GM19023 (cell line): ENCODE measurements around the gene SGMS1.

Source experiments
- ATAC-seq: cut with Tn5 transposase; IDR thresholded peaks from one replicate; pipeline ENCODE4 v1.9.1; 2021; ENCODE audit warnings: mild to moderate bottlenecking, moderate library complexity; ENCODE audit not compliant: unreplicated experiment

The SGMS1 gene

DNA sequence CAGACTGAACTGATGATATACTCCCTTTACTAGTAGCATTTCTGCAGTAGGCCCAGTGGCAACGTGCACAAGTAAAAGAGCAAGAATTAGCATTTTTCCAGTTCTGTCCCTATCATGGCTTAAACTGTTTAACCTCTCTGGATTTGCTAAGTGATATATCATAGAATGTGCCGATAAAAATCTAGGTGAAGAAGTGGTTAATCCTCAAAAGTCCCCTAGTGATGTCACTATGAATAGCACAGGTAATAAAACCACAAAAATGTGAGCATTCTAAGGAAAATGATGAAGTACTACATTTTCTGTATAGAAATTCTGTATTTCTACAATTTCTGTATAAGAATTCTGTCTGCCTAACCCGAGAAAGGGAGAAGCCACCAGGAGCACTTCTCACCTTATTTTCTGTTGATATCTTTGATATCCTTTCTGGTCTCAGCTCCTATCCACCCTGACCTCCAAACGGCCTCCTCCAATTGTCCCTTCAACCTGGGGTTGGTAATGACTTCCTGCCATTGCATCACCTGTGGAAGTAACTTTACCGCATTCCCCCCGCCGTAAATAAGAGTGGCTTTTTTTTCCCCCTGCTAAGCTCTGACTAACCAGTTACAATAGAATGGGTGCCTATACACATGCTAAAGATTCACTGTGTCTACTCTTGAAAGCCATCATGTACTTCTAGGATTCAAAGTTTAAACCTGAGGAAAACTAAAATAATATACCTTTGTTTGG, 216.5 kb downstream of the SGMS1 start:
- no peak for ATAC-seq

DNA sequence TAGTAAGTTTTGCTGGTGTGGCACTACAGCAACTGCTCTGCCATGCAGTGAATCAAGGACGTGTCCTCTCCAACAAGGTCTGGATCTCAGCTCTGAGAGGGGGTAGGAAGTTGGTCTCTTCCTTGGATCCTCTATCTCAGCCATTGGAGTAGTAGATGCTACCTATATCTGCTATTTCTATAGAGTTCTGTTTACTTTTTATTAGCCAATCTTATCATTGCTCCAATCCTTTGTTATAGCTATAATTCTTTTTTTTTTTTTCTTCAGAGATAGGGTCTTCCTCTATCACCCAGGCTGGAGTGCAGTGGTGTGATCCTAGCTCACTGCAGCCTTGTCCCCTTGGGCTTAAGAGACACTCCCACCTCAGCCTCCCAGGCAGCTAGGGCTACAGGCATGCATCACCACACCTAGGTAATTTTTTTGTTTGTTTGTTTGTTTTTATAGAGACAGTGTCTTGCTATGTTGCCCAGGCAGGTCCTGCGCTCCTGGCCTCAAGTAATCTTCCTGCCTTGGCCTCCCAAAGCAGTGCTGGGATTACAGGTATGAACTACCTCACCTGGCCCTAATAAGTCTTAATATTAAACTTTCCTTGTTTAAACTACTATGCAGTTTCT, 217.2 kb downstream of the SGMS1 start:
- no peak for ATAC-seq

DNA sequence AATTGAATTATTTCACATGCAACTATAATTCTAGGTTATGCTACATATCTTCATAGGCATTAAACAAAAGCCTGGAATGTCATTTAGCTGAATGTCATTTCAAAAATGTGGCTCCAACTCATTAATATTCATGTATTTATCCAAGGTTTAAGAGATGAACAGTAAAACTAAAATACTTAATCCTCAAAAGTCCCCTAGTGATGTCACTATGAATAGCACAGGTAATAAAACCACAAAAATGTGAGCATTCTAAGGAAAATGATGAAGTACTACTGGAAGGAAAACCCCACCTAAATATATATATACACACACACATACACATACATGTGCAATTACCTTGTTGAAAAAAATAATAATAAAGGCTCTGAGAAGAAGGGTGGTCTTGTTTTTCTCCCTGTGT, 218.0 kb downstream of the SGMS1 start:
- no peak for ATAC-seq

DNA sequence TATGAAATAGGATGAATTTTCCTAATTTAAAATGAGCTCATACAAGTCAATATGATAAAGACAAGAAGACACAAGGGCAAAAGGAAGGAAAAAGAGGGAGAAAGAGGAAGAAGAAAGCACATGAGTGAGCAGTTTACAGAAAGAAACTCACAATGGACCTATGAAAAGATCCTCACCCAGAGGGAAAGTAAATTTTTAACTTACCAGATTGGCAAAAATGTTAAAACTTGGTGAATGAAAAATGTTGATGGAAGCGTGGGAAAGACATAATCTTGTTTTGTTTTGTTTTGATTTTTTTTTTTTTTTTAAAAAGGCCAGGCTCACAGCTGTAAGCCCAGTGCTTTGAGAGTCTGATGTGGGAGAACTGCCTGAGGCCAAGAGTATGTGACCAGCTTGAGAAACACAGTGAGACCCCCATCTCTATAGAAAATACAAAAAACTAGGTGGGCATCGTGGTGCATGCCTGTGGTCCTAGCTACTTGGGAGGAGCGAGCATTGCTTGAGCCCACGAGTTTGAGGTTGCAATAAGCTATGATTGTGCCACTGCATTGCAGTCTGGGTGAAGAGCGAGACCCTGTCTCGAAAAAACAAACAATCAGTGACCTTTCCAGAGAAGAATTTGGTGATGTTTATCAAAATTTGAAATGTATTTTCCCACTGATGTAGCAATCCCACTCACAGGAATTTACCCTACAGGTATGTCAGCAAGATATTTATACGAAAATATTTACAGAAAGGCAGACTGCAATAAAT, 219.6 kb downstream of the SGMS1 start:
- no peak for ATAC-seq

DNA sequence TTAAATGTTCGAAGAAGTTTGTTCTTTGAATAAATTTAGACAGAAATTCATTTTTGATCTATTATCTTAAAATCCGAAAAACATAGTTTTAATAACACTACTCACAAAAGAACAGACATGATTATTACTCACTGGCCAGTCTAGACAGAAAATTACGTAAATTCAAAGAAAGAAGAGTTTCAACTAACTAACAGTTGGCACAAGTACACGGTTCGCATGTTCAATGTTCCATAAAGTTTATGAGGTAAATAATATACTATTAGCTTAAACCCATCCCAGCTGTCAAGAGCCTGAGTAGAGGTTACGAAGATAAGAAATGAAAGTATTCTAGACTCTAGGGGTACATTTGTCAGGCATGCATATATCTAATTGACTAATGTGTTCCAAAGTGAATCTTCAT, 220.7 kb downstream of the SGMS1 start:
- no peak for ATAC-seq

DNA sequence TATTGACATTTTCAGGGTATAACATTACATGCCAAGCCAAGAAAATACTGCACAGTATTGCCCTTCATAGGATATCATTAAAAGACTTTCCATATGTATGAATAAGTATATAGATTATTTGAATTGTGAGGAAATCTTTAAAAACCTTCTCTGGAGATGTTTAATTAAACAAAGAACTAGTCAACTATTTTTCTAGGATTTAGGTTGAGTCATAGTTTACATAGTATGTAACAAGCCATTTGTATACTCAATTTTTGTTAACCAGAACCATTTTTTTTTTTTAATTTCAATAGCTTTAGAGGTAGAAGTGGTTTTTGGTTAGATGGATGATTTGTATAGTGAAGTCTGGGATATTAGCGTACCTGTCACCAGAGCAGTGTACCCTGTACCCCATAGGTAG, 221.3 kb downstream of the SGMS1 start:
- no peak for ATAC-seq

DNA sequence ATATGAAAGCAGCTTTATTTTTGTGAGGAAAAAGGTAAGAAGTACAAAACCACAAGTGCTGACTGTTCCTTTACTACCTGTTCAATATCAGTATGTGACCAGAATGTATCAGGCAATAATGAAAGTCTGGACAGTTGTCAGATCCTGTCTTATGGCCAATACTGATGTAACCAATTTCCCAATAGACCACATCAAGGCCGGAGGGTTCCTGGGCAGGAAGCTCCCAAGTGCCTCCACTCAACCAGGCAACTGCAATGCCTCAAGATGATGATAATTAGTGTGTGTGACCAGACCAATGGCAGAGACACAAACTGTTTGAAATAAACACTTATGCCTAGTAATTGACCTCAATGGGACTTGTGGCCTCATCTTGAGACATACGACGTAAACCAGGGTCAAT, 223.1 kb downstream of the SGMS1 start:
- ATAC-seq: no peak

DNA sequence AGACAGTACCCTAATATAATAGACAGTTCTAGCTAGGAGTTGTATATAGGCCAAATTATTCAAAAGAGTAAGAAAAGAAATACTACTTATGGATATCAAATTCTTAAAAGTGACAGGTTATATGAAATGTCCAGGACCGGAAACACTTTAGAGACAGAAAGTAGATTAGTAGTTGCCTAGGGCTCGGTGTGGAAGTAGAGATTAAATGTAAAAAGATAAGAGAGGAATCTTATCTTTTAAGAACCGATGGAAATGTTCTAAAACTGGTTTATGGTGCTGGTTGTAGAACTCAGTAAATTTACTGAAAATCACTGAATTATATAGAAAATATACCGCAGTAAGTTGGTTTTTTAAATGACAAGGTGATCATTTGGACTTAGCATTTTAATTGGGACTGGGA, 224.9 kb downstream of the SGMS1 start:
- ATAC-seq: no peak

DNA sequence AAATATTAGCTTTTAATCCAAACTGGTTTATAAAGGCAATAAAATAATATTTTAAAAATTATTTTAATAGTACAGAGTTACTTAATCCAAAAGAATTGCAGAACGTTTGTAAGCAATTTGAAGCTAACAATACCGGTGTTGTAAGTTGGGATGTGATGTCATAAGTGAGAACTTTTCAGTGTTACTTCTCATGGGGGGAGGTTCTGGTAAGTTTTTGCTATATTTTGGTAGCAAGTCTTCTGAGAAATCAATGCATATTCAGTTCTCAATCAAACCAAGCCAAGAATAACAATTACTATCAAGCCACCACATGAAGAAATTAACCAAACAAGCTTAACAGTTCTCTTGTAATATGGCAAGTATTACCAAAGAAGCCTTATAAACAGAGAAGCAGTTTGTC, 225.4 kb downstream of the SGMS1 start:
- ATAC-seq: no peak

DNA sequence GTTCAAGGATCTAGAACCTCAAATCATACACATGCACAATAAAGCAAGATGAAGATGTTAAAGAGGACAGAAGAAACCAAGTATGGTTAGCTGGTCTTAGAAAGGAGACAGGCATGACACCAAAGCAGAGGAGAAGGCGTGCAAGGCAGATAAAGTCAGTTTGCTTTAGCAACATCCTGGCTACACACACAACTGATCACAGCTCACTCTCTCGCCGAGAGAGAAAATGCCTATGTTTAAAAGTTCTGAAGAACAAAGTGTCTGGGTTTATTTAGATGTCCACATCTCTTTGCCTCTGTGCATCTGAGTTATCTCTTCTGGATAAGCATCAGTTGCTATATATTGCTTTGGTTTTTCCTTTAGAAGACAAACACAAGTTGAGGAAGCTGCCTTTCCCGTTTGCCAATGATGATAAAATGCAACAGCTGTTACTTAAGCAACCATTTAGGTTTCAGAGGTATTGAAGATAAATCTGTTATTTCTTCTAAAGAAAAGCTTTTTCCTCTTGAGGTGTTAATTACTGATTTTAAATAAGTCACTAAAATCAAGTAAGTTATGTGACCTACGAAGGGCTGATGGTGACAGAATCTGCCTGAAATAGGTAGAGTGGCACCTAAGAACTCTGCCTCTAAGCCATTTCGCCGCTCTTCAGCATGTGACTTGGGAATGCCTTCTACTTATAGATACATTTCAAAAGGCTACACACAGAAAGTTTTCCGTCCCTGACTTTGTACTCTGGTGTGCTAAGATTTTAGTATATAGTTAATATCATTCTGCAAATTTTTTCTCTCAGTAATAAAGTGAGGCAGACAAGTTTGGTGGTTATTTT, 226.2 kb downstream of the SGMS1 start:
- peak; percentile 62 for ATAC-seq

DNA sequence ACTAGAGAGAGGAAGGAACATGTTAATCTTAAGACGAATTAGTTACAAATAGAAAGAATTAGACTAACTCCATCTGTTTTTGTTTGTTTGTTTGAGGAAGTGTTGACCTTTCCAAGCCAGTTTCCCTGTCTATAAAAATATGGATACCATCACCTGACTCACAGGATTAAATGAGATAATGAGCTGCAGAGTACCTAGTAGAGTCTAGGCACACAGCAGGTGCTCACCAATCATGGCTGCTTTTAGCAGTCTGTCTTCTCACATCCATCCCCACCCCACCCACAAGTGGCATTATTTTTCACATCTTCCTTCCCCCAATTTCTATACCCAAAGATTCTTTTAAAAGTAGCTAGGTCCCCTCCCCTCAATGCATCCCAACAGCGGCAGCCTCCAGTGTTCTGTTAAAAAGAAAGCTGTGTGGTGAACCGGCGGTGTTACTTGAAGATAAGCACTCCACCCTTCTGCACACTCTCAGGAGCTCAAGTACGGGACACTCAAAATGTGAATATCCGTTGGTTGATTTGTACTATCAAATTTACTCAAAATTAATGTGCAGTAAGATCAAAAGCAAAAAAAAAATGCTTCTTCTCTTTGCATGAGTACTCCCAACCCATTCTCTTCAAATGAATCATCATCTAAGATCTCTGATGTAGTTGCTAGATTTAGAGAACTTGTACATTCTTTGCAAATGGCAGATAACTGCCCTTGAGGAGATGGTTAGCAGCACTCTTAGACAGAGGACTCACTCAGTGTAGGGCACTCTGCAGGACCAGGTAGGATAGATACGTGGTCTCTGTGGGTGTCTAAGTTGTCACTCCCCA, 227.1 kb downstream of the SGMS1 start:
- peak; percentile 72 for ATAC-seq

DNA sequence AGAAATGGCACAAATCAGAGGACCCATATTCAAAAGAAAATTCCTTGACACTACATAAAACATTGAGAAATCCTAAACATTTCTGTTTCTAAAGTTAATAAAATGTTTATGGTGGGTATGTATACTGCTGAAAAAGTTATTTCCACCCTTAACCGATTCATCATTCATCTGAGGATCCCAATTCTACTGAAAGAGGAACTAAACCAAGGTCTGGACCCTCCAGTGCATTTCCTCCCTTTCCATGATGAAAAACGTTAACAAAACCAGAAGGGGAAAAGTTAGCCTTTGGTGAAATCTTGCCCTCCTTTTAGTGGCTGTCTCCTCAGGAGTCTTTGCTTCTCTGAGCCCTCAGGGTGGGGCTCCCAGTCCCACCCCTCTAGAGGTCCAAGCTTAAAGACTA, 227.9 kb downstream of the SGMS1 start:
- ATAC-seq: no peak

DNA sequence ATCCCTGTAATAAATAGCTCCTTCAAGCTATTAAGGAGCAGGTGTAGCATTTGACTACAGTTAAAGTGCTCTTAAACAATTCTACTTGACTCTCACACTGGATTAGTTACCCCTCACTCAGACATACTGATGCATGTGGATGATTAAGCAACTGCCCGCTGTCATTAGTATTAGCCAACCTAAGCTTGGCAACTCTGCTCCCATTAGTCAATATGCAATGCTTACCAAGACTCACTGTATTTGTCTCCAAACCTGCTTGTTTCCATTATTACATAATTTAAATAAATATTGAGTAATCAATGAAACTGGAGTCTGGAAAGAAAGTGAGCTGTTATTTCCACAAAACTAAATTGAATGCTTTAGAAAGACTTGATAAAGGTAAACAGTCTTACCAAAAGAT, 228.5 kb downstream of the SGMS1 start:
- ATAC-seq: no peak

DNA sequence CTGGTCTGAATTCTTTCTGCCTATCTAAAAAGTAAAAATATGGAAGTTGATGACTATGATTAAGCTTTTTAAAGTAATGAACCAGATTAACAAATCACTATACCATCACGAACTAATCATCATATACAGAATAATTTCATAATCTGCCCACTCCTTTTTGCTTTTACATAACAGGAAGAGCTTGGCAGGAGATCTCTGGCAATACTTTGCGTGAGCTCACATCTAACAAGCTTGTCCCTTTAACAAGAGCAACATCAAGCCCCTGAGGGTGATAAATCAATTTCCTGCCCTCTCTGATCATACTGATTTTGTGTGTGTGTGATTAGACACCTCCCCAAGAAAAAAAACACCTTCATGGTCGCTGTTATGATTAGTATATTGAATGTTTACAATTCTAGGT, 228.9 kb downstream of the SGMS1 start:
- ATAC-seq: no peak

DNA sequence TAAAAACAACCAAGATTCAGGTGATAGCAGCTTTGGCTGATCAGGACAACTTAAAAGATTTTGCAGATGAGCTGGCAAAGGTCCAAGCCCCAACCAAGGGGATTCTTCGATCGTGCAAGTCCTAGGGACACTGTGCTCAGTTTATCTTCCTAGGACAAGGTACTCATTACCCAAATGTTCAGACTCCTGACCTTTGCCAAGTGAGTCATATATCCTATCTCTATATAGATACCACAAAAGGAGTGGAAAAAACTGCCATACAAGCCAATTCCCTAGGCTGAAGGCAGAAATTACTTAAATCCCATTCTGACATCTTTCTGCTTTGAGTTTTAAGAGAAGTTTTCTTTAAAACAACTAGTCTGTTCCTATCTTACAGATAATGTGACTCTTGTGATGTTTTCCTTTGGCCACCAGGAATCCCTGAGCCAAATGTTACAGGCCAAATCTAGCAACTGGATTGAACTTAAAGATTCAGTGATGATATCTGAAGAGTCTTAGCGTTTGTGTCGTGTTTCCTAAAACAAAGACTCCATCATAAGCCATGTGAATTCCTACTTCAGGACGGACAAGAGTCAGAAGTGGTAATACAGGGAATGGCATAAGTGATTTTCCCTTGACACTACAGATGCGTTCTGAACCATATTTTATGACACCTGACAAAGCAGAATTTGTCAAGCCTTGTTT, 229.8 kb downstream of the SGMS1 start:
- ATAC-seq: no peak

DNA sequence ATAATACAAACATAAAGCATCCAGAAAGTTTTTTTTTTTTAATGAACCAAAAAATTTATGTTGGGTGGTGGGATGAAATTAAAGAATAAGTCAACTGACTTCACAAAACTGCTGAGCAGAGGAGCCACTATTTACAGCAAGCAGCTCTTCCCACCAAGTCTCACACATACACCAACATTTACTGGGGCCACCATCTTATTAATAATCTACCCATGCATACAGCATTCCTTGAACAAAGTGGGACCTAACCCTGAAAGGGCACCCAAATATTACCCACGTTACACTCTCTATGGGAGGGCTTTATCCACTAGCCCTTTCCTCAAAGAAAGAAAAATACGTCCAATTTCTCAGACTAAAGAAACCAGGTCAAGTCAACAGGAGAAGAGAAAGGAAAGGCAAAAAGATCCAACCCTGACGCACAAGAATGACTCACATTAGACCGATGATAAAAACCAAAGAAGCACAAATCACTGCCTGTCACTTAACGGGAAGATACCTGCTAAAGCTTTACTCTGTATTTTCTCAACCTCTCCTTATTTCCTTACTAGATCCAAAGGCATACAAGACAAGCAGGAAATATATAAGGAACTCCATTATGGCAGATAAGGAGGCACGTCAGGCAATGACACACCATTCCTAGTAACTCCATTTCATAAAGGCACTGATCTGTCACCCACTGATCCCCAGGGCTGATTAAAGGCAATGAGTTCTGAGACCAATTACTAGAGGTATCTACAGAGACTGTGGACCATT, 230.6 kb downstream of the SGMS1 start:
- no peak for ATAC-seq

DNA sequence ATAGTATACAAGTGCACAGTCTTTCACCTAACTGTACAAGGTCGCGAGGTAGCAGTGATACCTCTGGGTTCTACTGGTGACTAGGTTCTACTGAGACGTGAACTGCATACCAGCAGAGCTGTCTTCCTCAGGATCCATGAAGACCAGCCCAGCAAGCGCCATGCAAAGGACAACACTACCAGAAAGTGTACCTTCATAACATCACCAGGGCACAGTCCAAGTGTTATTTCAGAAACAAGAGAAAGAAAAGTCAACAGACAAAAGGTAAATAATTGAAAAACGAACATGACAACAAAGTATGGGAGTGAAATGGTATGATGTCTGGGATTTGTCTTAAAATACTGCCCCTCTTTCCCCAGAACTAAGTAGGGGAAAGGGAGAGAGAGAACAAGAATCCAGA, 231.3 kb downstream of the SGMS1 start:
- no peak for ATAC-seq

DNA sequence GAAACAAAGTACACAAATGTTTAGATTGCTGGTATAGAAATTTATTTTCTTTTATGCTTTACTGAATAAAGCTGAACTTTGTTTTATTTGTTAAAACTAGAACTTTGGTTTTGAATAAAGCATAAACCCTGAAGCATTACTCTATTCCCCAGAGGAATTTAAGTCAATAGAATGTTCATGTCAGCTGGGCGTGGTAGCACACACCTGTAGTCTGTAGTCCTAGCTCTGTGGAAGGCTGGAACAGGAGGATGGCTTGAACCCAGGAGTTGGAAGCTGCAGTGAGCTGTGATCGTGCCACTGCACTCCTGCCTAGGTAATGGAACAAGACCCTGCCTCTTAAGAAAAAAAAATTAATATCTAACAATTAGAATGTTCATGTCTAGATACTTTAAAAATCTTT, 233.5 kb downstream of the SGMS1 start:
- no peak for ATAC-seq

DNA sequence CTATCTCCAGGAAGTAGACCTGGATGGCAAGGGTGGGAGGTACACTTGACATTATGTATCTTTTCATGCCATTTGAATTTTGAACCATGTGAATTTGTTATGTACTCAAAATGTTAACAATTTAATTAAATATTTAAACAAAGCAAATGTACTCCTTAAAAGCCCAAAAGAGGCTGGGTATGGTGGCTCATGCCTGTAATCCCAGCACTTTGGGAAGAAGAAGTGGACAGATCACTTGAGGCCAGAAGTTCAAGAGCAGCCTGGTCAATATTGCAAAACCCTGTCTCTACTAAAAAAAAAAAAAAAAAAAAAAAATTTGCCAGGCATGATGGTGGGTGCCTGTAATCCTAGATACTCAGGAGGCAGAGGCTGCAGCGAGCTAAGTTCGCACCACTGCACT, 235.6 kb downstream of the SGMS1 start:
- no peak for ATAC-seq
